Fibroblast of pulmonary artery (primary cell): ENCODE data around the gene TFDP1.

ENCODE experiments used
- DNase-seq: peaks from one replicate; pipeline ENCODE4 v3.0.0-alpha.2; 2010; ENCODE audit warnings: low read depth
- H3K4me3 ChIP-seq: replicated peaks from 2 replicates; pipeline ENCODE4 v1.5.1; 2011; ENCODE audit warnings: low read depth, mild to moderate bottlenecking, control low read depth, low read length, moderate library complexity
- CTCF ChIP-seq: IDR thresholded peaks from 2 replicates; pipeline ENCODE4 v1.5.1; 2011; ENCODE audit warnings: mild to moderate bottlenecking, control low read depth, low read length, inconsistent platforms; ENCODE audit errors: missing control alignments

Gene TFDP1

GRCh38 chr13:113666951-113667701, 82.6 kb downstream of the TFDP1 start, which contains the start of gene GRK1:
TSS of gene GRK1 (plus strand) at chr13:113667219. CDS start at chr13:113667387, 168 bp downstream.
- DNase-seq = no peak
- no peak within 1 kb of the TSS for H3K4me3 ChIP-seq
- no peak for TF ChIP-seq CTCF

- no peak for DNase-seq
Observed at GRCh38 chr13:113667771-113668490, 83.4 kb downstream of the TFDP1 start.

GRCh38 chr13:113668491-113668971, 84.0 kb downstream of the TFDP1 start:
- no peak overlapping the region for H3K4me3 ChIP-seq
- no peak for TF ChIP-seq CTCF
- no peak for DNase-seq

More at GRCh38 chr13:113667771-113668490, 83.4 kb downstream of the TFDP1 start:
- no peak for TF ChIP-seq CTCF
- no peak overlapping the region for H3K4me3 ChIP-seq

- no peak for DNase-seq
- no peak overlapping the region for H3K4me3 ChIP-seq
- no peak for TF ChIP-seq CTCF
Observed at GRCh38 chr13:113669231-113669754, 84.7 kb downstream of the TFDP1 start.

GRCh38 chr13:113669755-113670341, 85.3 kb downstream of the TFDP1 start:
- no peak for TF ChIP-seq CTCF
- no peak for DNase-seq
- no peak overlapping the region for H3K4me3 ChIP-seq

GRCh38 chr13:113670541-113670940, 86.0 kb downstream of the TFDP1 start:
- H3K4me3 ChIP-seq = no peak overlapping the region
- no peak for DNase-seq
- TF ChIP-seq CTCF = no peak
